Neural progenitor cell (in vitro differentiated cells): ENCODE data around the gene OSTF1. TPM values are rescaled to one million over a fixed set of nuclear protein-coding genes. Genes with fewer than 3 reads are reported as not detected.
A peak's percentile ranks its signal among the peaks of the same experiment; 100 is the strongest.

Source experiments
- DNase-seq: peaks from one replicate; pipeline ENCODE4 v3.0.0-alpha.2; 2016; ENCODE audit warnings: low spot score
- H2AFZ ChIP-seq: fragments of 200-600 bp; sonication (generic); replicated peaks from 2 replicates; pipeline ENCODE4 v1.6.1; 2016; ENCODE audit warnings: antibody characterized with exemption
- H3F3A ChIP-seq: fragments of 200-600 bp; sonication (generic); 2 replicates; pipeline ENCODE4 v1.6.1; 2016; ENCODE audit warnings: antibody characterized with exemption, low read depth
- H3K27ac ChIP-seq: fragments of 200-600 bp; sonication (generic); 2 replicates; pipeline ENCODE4 v1.5.1; 2016; ENCODE audit warnings: mild to moderate bottlenecking
- H3K27me3 ChIP-seq: fragments of 200-600 bp; sonication (generic); 2 replicates; pipeline ENCODE4 v1.6.1; 2016; ENCODE audit warnings: mild to moderate bottlenecking, moderate library complexity
- H3K36me3 ChIP-seq: fragments of 200-600 bp; sonication (generic); 2 replicates; pipeline ENCODE4 v1.5.1; 2016
- H3K4me1 ChIP-seq: fragments of 200-600 bp; sonication (generic); 2 replicates; pipeline ENCODE4 v1.6.1; 2016; ENCODE audit warnings: mixed run types
- H3K4me2 ChIP-seq: fragments of 200-600 bp; sonication (generic); 2 replicates; pipeline ENCODE4 v1.6.1; 2016
- H3K4me3 ChIP-seq: fragments of 200-600 bp; sonication (generic); 2 replicates; pipeline ENCODE4 v1.5.1; 2016
- H3K79me2 ChIP-seq: fragments of 200-600 bp; sonication (generic); 2 replicates; pipeline ENCODE4 v1.6.1; 2016; ENCODE audit warnings: low read depth
- H3K9ac ChIP-seq: fragments of 200-600 bp; sonication (generic); 2 replicates; pipeline ENCODE4 v1.6.1; 2016
- H3K9me3 ChIP-seq: fragments of 200-600 bp; sonication (generic); 2 replicates; pipeline ENCODE4 v1.5.1; 2016; ENCODE audit warnings: low read depth
- H4K20me1 ChIP-seq: fragments of 200-600 bp; sonication (generic); 2 replicates; pipeline ENCODE4 v1.6.1; 2016; ENCODE audit warnings: low read depth
- H3K27ac Mint-ChIP-seq: 3 replicates; pipeline ENCODE4 v1.8.0; 2021; ENCODE audit warnings: mixed read lengths
- H3K27me3 Mint-ChIP-seq: 2 replicates; pipeline ENCODE4 v1.8.0; 2022; ENCODE audit warnings: low read depth, mild to moderate bottlenecking, inconsistent platforms, moderate library complexity, mixed read lengths; ENCODE audit not compliant: insufficient read depth
- H3K36me3 Mint-ChIP-seq: 3 replicates; pipeline ENCODE4 v1.8.0; 2021; ENCODE audit warnings: mixed read lengths
- H3K4me1 Mint-ChIP-seq: 3 replicates; pipeline ENCODE4 v1.8.0; 2021; ENCODE audit warnings: mixed read lengths
- H3K4me3 Mint-ChIP-seq: 3 replicates; pipeline ENCODE4 v1.8.0; 2021; ENCODE audit warnings: mild to moderate bottlenecking, moderate library complexity, mixed read lengths
- H3K9me3 Mint-ChIP-seq: 3 replicates; pipeline ENCODE4 v1.8.0; 2020; ENCODE audit warnings: mixed read lengths
- CTCF ChIP-seq: fragments of 200-600 bp; sonication (generic); IDR thresholded peaks from 2 replicates; pipeline ENCODE4 v1.5.1; 2017; ENCODE audit warnings: antibody characterized with exemption, mild to moderate bottlenecking
- EZH2 ChIP-seq: fragments of 200-600 bp; sonication (generic); IDR thresholded peaks from 2 replicates; pipeline ENCODE4 v1.6.1; 2017; ENCODE audit warnings: antibody characterized with exemption, mild to moderate bottlenecking, moderate library complexity
- EZH2phosphoT487 ChIP-seq: fragments of 200-600 bp; sonication (generic); IDR thresholded peaks from 2 replicates; pipeline ENCODE4 v1.6.1; 2017; ENCODE audit warnings: antibody characterized with exemption
- total RNA-seq: library from RNA; depleted of rRNA; stranded (reverse); fragments of >200 nt; gene quantifications from 2 replicates; pipeline ENCODE4 v1.2.3, GENCODE V29; 2015; ENCODE audit warnings: low replicate concordance

Gene OSTF1
- total RNA-seq, 1 donor from 2014 or later, result 1.3 TPM

GRCh38 chr9:75152416-75152815 is 64.1 kb downstream of the OSTF1 start:
- Histone ChIP-seq H3K27me3 (no peaks in the 10 kb centered on the region), H3K9ac (no peak overlapping the region), H3K79me2 (no peaks in the 10 kb centered on the region), H3K36me3 (no peaks in the 10 kb centered on the region), H3F3A (no peaks in the 10 kb centered on the region), H2AFZ (no peak overlapping the region), H4K20me1 (no peaks in the 10 kb centered on the region), H3K9me3 (no peaks in the 10 kb centered on the region), H3K27ac (no peak overlapping the region), H3K4me3 (no peak overlapping the region), H3K4me1 (peaks cover 5% of the 10 kb centered on the region), H3K4me2 (no peak overlapping the region)
- Mint-ChIP-seq H3K9me3 (no peaks in the 10 kb centered on the region), H3K4me1 (peaks cover 9% of the 10 kb centered on the region), H3K36me3 (no peaks in the 10 kb centered on the region), H3K27ac (no peak overlapping the region), H3K27me3 (no peaks in the 10 kb centered on the region), H3K4me3 (no peak overlapping the region)
- TF ChIP-seq EZH2phosphoT487 (no peak), CTCF (no peak), EZH2 (no peak)
- DNase-seq, result no peak

- H3K9ac ChIP-seq, result no peak overlapping the region
- H3K27ac ChIP-seq, result no peak overlapping the region
- no peaks in the 10 kb centered on the region for H3F3A ChIP-seq
- H3K27me3 ChIP-seq, result no peaks in the 10 kb centered on the region
- Mint-ChIP-seq H3K4me3 (no peak overlapping the region), H3K4me1 (no peaks in the 10 kb centered on the region), H3K27ac (no peak overlapping the region), H3K9me3 (no peaks in the 10 kb centered on the region), H3K27me3 (no peaks in the 10 kb centered on the region), H3K36me3 (no peaks in the 10 kb centered on the region)
- no peak for DNase-seq
- TF ChIP-seq EZH2, result no peak
- no peak for TF ChIP-seq CTCF
- no peak for TF ChIP-seq EZH2phosphoT487
- no peak overlapping the region for H3K4me3 ChIP-seq
- H3K4me2 ChIP-seq, result no peak overlapping the region
- H4K20me1 ChIP-seq, result no peaks in the 10 kb centered on the region
- no peaks in the 10 kb centered on the region for H3K9me3 ChIP-seq
- H2AFZ ChIP-seq, result no peak overlapping the region
- no peaks in the 10 kb centered on the region for H3K4me1 ChIP-seq
- no peaks in the 10 kb centered on the region for H3K36me3 ChIP-seq
- no peaks in the 10 kb centered on the region for H3K79me2 ChIP-seq
These were observed 68.5 kb downstream of the OSTF1 start for GRCh38 chr9:75156858-75157257.

GRCh38 chr9:75161116-75161857 is 73.0 kb downstream of the OSTF1 start:
- no peak overlapping the region for H3K4me2 ChIP-seq
- H4K20me1 ChIP-seq, result no peaks in the 10 kb centered on the region
- no peaks in the 10 kb centered on the region for H3K79me2 ChIP-seq
- H3K9me3 ChIP-seq, result peaks cover 7% of the 10 kb centered on the region
- no peak overlapping the region for H3K27ac ChIP-seq
- no peaks in the 10 kb centered on the region for H3K36me3 ChIP-seq
- no peaks in the 10 kb centered on the region for H3K4me1 Mint-ChIP-seq
- no peak overlapping the region for H3K4me3 Mint-ChIP-seq
- no peak overlapping the region for H3K4me3 ChIP-seq
- H3K27me3 Mint-ChIP-seq, result peaks cover 2% of the 10 kb centered on the region
- no peak for TF ChIP-seq EZH2phosphoT487
- TF ChIP-seq EZH2, result no peak
- no peak for TF ChIP-seq CTCF
- H2AFZ ChIP-seq, result peak overlapping the region; percentile 57
- H3K4me1 ChIP-seq, result no peaks in the 10 kb centered on the region
- no peak for DNase-seq
- no peaks in the 10 kb centered on the region for H3K36me3 Mint-ChIP-seq
- no peak overlapping the region for H3K27ac Mint-ChIP-seq
- peaks cover 5% of the 10 kb centered on the region for H3K9me3 Mint-ChIP-seq
- H3K9ac ChIP-seq, result no peak overlapping the region
- H3K27me3 ChIP-seq, result no peaks in the 10 kb centered on the region
- H3F3A ChIP-seq, result no peaks in the 10 kb centered on the region
